ENCODE measurements around the gene CYP19A1.

CYP19A1 gene

GRCh38 chr15:51338496-51338895, at the start of gene CYP19A1:
CYP19A1 (minus strand) TSS chr15:51338596; CDS start chr15:51242912, 95,684 bp downstream.
- no peak for DNase-seq (ENCODE audit: low read depth)

GRCh38 chr15:51387699-51388041, 49.3 kb upstream of the CYP19A1 start:
- DNase-seq (ENCODE audit: low read depth): no peak

- no peak for DNase-seq (ENCODE audit: low read depth)
Observed at GRCh38 chr15:51386960-51387698, 48.7 kb upstream of the CYP19A1 start.

GRCh38 chr15:51386486-51386885, 48.1 kb upstream of the CYP19A1 start:
- DNase-seq (ENCODE audit: low read depth): no peak

GRCh38 chr15:51386029-51386428, 47.6 kb upstream of the CYP19A1 start:
- DNase-seq (ENCODE audit: low read depth): no peak

GRCh38 chr15:51382787-51383186, 44.4 kb upstream of the CYP19A1 start:
- DNase-seq (ENCODE audit: low read depth): no peak

GRCh38 chr15:51380999-51381806, 42.8 kb upstream of the CYP19A1 start:
- DNase-seq (ENCODE audit: low read depth): no peak

GRCh38 chr15:51379390-51379789, 41.0 kb upstream of the CYP19A1 start:
- no peak for DNase-seq (ENCODE audit: low read depth)

- DNase-seq (ENCODE audit: low read depth): no peak
Observed at GRCh38 chr15:51378406-51378805, 40.0 kb upstream of the CYP19A1 start.

GRCh38 chr15:51377038-51377786, 38.8 kb upstream of the CYP19A1 start:
- DNase-seq (ENCODE audit: low read depth): no peak

GRCh38 chr15:51375966-51376640, 37.7 kb upstream of the CYP19A1 start:
- DNase-seq (ENCODE audit: low read depth): no peak

GRCh38 chr15:51374131-51374530, 35.7 kb upstream of the CYP19A1 start:
- no peak for DNase-seq (ENCODE audit: low read depth)

- no peak for DNase-seq (ENCODE audit: low read depth)
Observed at GRCh38 chr15:51371266-51371665, 32.9 kb upstream of the CYP19A1 start.

GRCh38 chr15:51369451-51369761, 31.0 kb upstream of the CYP19A1 start:
- no peak for DNase-seq (ENCODE audit: low read depth)

GRCh38 chr15:51368751-51369450, 30.5 kb upstream of the CYP19A1 start:
- DNase-seq (ENCODE audit: low read depth): no peak

- DNase-seq (ENCODE audit: low read depth): no peak
Observed at GRCh38 chr15:51368307-51368706, 29.9 kb upstream of the CYP19A1 start.

GRCh38 chr15:51367322-51367976, 29.1 kb upstream of the CYP19A1 start:
- no peak for DNase-seq (ENCODE audit: low read depth)

GRCh38 chr15:51366920-51367319, 28.5 kb upstream of the CYP19A1 start:
- DNase-seq (ENCODE audit: low read depth): no peak

- no peak for DNase-seq (ENCODE audit: low read depth)
Observed at GRCh38 chr15:51366071-51366470, 27.7 kb upstream of the CYP19A1 start.

- DNase-seq (ENCODE audit: low read depth): no peak
Observed at GRCh38 chr15:51365417-51365816, 27.0 kb upstream of the CYP19A1 start.

- no peak for DNase-seq (ENCODE audit: low read depth)
Observed at GRCh38 chr15:51363383-51363782, 25.0 kb upstream of the CYP19A1 start.

Measured in activated gamma-delta T cell treated with anti-CD3 and anti-CD28 coated beads, Interleukin-2, amount 50 U/mL, for 16 hours (primary cell).